ENCODE measurements around the gene NFE2L3.
"Not testable (repeated sequence)": the region's sequence is repeated elsewhere in the genome, so short reads cannot be mapped to it uniquely, and the experiment has no call there.

NFE2L3 gene

GRCh38 chr7:26147030-26147429 lies 5.0 kb upstream of the NFE2L3 start:
- no peak for DNase-seq (ENCODE audit: low read depth)

- not testable (repeated sequence) for DNase-seq (ENCODE audit: low read depth)
Observed at GRCh38 chr7:26147646-26148306, 4.2 kb upstream of the NFE2L3 start.

- not testable (repeated sequence) for DNase-seq (ENCODE audit: low read depth)
Observed at GRCh38 chr7:26148307-26148700, 3.7 kb upstream of the NFE2L3 start.

- no peak for DNase-seq (ENCODE audit: low read depth)
Observed at GRCh38 chr7:26149391-26149977, 2.5 kb upstream of the NFE2L3 start.

- DNase-seq (ENCODE audit: low read depth): no peak
Observed at GRCh38 chr7:26151096-26151495, 902 bp upstream of the NFE2L3 start.

GRCh38 chr7:26151650-26151952 lies 397 bp upstream of the NFE2L3 start:
- DNase-seq (ENCODE audit: low read depth): no peak

GRCh38 chr7:26152782-26153240 lies 813 bp downstream of the NFE2L3 start:
- not testable (repeated sequence) for DNase-seq (ENCODE audit: low read depth)

GRCh38 chr7:26153241-26153822 lies 1.3 kb downstream of the NFE2L3 start:
- DNase-seq (ENCODE audit: low read depth): no peak

- DNase-seq (ENCODE audit: low read depth): no peak
Observed at GRCh38 chr7:26153823-26154783, 2.1 kb downstream of the NFE2L3 start.

GRCh38 chr7:26155531-26156375 lies 3.8 kb downstream of the NFE2L3 start:
- no peak for DNase-seq (ENCODE audit: low read depth)

- no peak for DNase-seq (ENCODE audit: low read depth)
Observed at GRCh38 chr7:26156451-26157420, 4.7 kb downstream of the NFE2L3 start.

GRCh38 chr7:26157520-26158105 lies 5.6 kb downstream of the NFE2L3 start:
- DNase-seq (ENCODE audit: low read depth): no peak

GRCh38 chr7:26159243-26159642 lies 7.2 kb downstream of the NFE2L3 start:
- no peak for DNase-seq (ENCODE audit: low read depth)

GRCh38 chr7:26160896-26161295 lies 8.9 kb downstream of the NFE2L3 start:
- no peak for DNase-seq (ENCODE audit: low read depth)

- DNase-seq (ENCODE audit: low read depth): no peak
Observed at GRCh38 chr7:26162431-26162830, 10.4 kb downstream of the NFE2L3 start.

GRCh38 chr7:26163804-26164203 lies 11.8 kb downstream of the NFE2L3 start:
- not testable (repeated sequence) for DNase-seq (ENCODE audit: low read depth)

GRCh38 chr7:26165950-26166683 lies 14.1 kb downstream of the NFE2L3 start:
- no peak for DNase-seq (ENCODE audit: low read depth)

GRCh38 chr7:26166684-26167266 lies 14.8 kb downstream of the NFE2L3 start:
- DNase-seq (ENCODE audit: low read depth): no peak
